AG04450 (cell line): ENCODE data around the gene SLC9A5. TPM values are rescaled to one million over a fixed set of nuclear protein-coding genes. Genes with fewer than 3 reads are reported as not detected.

ENCODE experiments used
- CTCF ChIA-PET: fragments of 300-600, 350-600 bp; formaldehyde crosslinking; extraction: SDS; loops from one replicate; lab custom pipeline; 2022; ENCODE audit warnings: antibody characterized with exemption, inconsistent platforms; lab: Charles Lee
- POLR2A ChIA-PET: fragments of 350-600 bp; formaldehyde crosslinking; extraction: SDS; loops from one replicate; lab custom pipeline; 2021; ENCODE audit warnings: antibody characterized with exemption, inconsistent platforms; lab: Yijun Ruan, JAX
- DNase-seq: peaks from one replicate; pipeline ENCODE4 v3.0.0-alpha.2; 2011; ENCODE audit warnings: low read depth, low spot score
- H3K27ac ChIP-seq: one replicate; pipeline ENCODE4 v1.5.1; 2012; ENCODE audit warnings: low read depth, low read length, control low read depth
- H3K27me3 ChIP-seq: one replicate; pipeline ENCODE4 v1.6.0; 2012; ENCODE audit warnings: low read length; ENCODE audit not compliant: control insufficient read depth, insufficient read depth
- H3K4me3 ChIP-seq: 2 replicates; pipeline ENCODE4 v1.5.1; 2011; ENCODE audit warnings: mild to moderate bottlenecking, low read depth, low read length, control low read depth
- H3K9me3 ChIP-seq: 2 replicates; pipeline ENCODE4 v1.5.1; 2012; ENCODE audit warnings: low read length; ENCODE audit not compliant: control insufficient read depth, insufficient read depth
- polyA plus RNA-seq: library from polyadenylated mRNA; depleted of rRNA; stranded (reverse); fragments of >200 nt; gene quantifications from 2 replicates; pipeline ENCODE4 v1.2.3, GENCODE V29; 2011
- TF ChIP-seq, protein P1 (sequence below): IDR thresholded peaks from 2 replicates; pipeline ENCODE4 v1.5.1; 2011; ENCODE audit warnings: low read depth, low read length, control low read depth, inconsistent platforms

SLC9A5 gene
- polyA plus RNA-seq, 1 experiment: 2.4 TPM

- Histone ChIP-seq H3K27ac (no peak overlapping the region), H3K9me3 (no peaks in the 10 kb centered on the region), H3K27me3 (no peaks in the 10 kb centered on the region), H3K4me3 (no peak overlapping the region)
- POLR2A ChIA-PET: no interaction called here
- TF ChIP-seq, protein P1, sequence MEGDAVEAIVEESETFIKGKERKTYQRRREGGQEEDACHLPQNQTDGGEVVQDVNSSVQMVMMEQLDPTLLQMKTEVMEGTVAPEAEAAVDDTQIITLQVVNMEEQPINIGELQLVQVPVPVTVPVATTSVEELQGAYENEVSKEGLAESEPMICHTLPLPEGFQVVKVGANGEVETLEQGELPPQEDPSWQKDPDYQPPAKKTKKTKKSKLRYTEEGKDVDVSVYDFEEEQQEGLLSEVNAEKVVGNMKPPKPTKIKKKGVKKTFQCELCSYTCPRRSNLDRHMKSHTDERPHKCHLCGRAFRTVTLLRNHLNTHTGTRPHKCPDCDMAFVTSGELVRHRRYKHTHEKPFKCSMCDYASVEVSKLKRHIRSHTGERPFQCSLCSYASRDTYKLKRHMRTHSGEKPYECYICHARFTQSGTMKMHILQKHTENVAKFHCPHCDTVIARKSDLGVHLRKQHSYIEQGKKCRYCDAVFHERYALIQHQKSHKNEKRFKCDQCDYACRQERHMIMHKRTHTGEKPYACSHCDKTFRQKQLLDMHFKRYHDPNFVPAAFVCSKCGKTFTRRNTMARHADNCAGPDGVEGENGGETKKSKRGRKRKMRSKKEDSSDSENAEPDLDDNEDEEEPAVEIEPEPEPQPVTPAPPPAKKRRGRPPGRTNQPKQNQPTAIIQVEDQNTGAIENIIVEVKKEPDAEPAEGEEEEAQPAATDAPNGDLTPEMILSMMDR: no peak
- CTCF ChIA-PET: interaction anchor here (1.2 kb wide), 1 partner anchor 15 kb away, joined by 4 read pairs; no protein-coding TSS in a partner anchor
- DNase-seq: no peak
Observed at GRCh38 chr16:67213197-67214019, 35.4 kb upstream of the SLC9A5 start.

GRCh38 chr16:67215706-67216105 lies 33.1 kb upstream of the SLC9A5 start:
- DNase-seq: no peak
- TF ChIP-seq, protein P1: no peak
- H3K27me3 ChIP-seq: no peaks in the 10 kb centered on the region
- no peak overlapping the region for H3K27ac ChIP-seq
- POLR2A ChIA-PET: interaction anchor here (0.8 to 1.3 kb wide), 2 partner anchors 10 to 11 kb away, joined by 3 read pairs; partner anchors contain the start of gene TMEM208
- CTCF ChIA-PET: no interaction called here
- H3K4me3 ChIP-seq: no peak overlapping the region
- no peaks in the 10 kb centered on the region for H3K9me3 ChIP-seq

GRCh38 chr16:67216612-67217490 lies 31.9 kb upstream of the SLC9A5 start:
- DNase-seq: no peak
- no peak overlapping the region for H3K27ac ChIP-seq
- H3K9me3 ChIP-seq: no peaks in the 10 kb centered on the region
- no peaks in the 10 kb centered on the region for H3K27me3 ChIP-seq
- ChIA-PET POLR2A (interaction anchor here (0.5 to 0.7 kb wide), 2 partner anchors 10 to 27 kb away, joined by 3 read pairs; no protein-coding TSS in a partner anchor), CTCF (interaction anchor here (1.2 kb wide), 1 partner anchor 31 kb away, joined by 3 read pairs; no protein-coding TSS in a partner anchor)
- H3K4me3 ChIP-seq: no peak overlapping the region
- TF ChIP-seq, protein P1: no peak

- Histone ChIP-seq H3K27ac (no peak overlapping the region), H3K27me3 (no peaks in the 10 kb centered on the region), H3K9me3 (no peaks in the 10 kb centered on the region; the same call in 1 of the 2 replicates), H3K4me3 (no peak overlapping the region)
- CTCF ChIA-PET: no interaction called here
- DNase-seq: no peak
- TF ChIP-seq, protein P1: no peak
- POLR2A ChIA-PET: interaction anchor here (1.4 kb wide), 1 partner anchor 16 kb away, joined by 4 read pairs; no protein-coding TSS in a partner anchor
Observed at GRCh38 chr16:67223992-67224391, 24.8 kb upstream of the SLC9A5 start.
